Upper lobe of left lung (tissue), 4 donors: ENCODE data around the gene TMEM229B.

Experiments used
- EP300 ChIP-seq, 4 donors: sonication (generic); formaldehyde crosslinking; IDR thresholded peaks; one replicate each; pipeline ENCODE4 v1.5.1; 2017; ENCODE audit warnings: antibody characterized with exemption in 4 of 4, control low read depth in 2 of 4
- POLR2AphosphoS5 ChIP-seq, 2 donors: sonication (generic); formaldehyde crosslinking; IDR thresholded peaks; one replicate each; pipeline ENCODE4 v1.5.1; 2017; ENCODE audit warnings: antibody characterized with exemption in 2 of 2
- TF ChIP-seq, protein P1 (sequence below), 6 experiments: fragments of 450-650 bp in 4 of 6; fragments of 200-600 bp in 2 of 6; sonication (generic) in 2 of 6; IDR thresholded peaks; one replicate each; pipeline ENCODE4 v1.5.1; 2016 to 2019; ENCODE audit warnings: antibody characterized with exemption in 6 of 6

- TF ChIP-seq, protein P1, sequence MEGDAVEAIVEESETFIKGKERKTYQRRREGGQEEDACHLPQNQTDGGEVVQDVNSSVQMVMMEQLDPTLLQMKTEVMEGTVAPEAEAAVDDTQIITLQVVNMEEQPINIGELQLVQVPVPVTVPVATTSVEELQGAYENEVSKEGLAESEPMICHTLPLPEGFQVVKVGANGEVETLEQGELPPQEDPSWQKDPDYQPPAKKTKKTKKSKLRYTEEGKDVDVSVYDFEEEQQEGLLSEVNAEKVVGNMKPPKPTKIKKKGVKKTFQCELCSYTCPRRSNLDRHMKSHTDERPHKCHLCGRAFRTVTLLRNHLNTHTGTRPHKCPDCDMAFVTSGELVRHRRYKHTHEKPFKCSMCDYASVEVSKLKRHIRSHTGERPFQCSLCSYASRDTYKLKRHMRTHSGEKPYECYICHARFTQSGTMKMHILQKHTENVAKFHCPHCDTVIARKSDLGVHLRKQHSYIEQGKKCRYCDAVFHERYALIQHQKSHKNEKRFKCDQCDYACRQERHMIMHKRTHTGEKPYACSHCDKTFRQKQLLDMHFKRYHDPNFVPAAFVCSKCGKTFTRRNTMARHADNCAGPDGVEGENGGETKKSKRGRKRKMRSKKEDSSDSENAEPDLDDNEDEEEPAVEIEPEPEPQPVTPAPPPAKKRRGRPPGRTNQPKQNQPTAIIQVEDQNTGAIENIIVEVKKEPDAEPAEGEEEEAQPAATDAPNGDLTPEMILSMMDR (IDR thresholded peaks at IDR 0.05), result no peak
- no peak for TF ChIP-seq POLR2AphosphoS5 (IDR thresholded peaks at IDR 0.05)
- TF ChIP-seq EP300 (IDR thresholded peaks at IDR 0.05), result no peak
Measured at GRCh38 chr14:67522270-67522669, 33.7 kb upstream of the TMEM229B start.
